Naive thymus-derived CD4-positive, alpha-beta T cell (primary cell): Measurements from ENCODE around the gene KCNK15. TPM values are rescaled to one million over a fixed set of nuclear protein-coding genes. Genes with fewer than 3 reads are reported as not detected.
A peak's percentile ranks its signal among the peaks of the same experiment; 100 is the strongest.

Experiments
- ATAC-seq: fragments of 150-1000 bp; cut with Tn5 transposase; 2 replicates; pipeline ENCODE4 v1.10.0; 2021; ENCODE audit warnings: mild to moderate bottlenecking, moderate library complexity
- CTCF ChIA-PET: fragments of 350-600 bp; sonication (Branson Sonifier 250); formaldehyde crosslinking; loops from one replicate; lab custom pipeline; 2021; ENCODE audit warnings: antibody characterized with exemption; lab: Charles Lee
- POLR2A ChIA-PET: fragments of 350-600 bp; sonication (Branson Sonifier 250); formaldehyde crosslinking; loops from one replicate; lab custom pipeline; 2021; ENCODE audit warnings: antibody characterized with exemption, inconsistent platforms; lab: Charles Lee
- DNase-seq, 9 donors: peaks; one replicate each; pipeline versions ENCODE4 v3.0.0 to v3.0.0-alpha.2; 2020 to 2022; ENCODE audit warnings: mixed read lengths in 1 of 9
- H3K27ac ChIP-seq: one replicate; pipeline ENCODE4 v1.7.0; 2013; ENCODE audit warnings: mild to moderate bottlenecking, low read depth, low read length, moderate library complexity
- H3K27me3 ChIP-seq, 2 donors: one replicate each; pipeline ENCODE4 v1.7.0; 2013; ENCODE audit warnings: low read length in 2 of 2, mild to moderate bottlenecking in 2 of 2, moderate library complexity in 2 of 2; ENCODE audit not compliant: control insufficient read depth in 2 of 2, insufficient read depth in 2 of 2
- H3K36me3 ChIP-seq, 3 experiments: 1 replicate in 2 of 3; 2 replicates in 1 of 3; pipeline ENCODE4 v1.7.0; 2013; ENCODE audit warnings: low read length in 3 of 3, mild to moderate bottlenecking in 3 of 3, moderate library complexity in 1 of 3; ENCODE audit not compliant: insufficient read depth in 3 of 3, control insufficient read depth in 2 of 3
- H3K4me1 ChIP-seq, 2 donors: one replicate each; pipeline ENCODE4 v1.7.0; 2013; ENCODE audit warnings: low read length in 2 of 2, mild to moderate bottlenecking in 2 of 2, moderate library complexity in 1 of 2; ENCODE audit not compliant: control insufficient read depth in 2 of 2, insufficient read depth in 2 of 2
- H3K4me3 ChIP-seq: 2 replicates; pipeline ENCODE4 v1.7.0; 2013; ENCODE audit warnings: mild to moderate bottlenecking, low read length
- H3K9me3 ChIP-seq, 3 experiments: 1 replicate in 2 of 3; 2 replicates in 1 of 3; pipeline ENCODE4 v1.7.0; 2013; ENCODE audit warnings: low read length in 3 of 3; ENCODE audit not compliant: control insufficient read depth in 2 of 3
- H3K27ac Mint-ChIP-seq, 9 donors: one replicate each; pipeline ENCODE4 v1.8.0; 2020 to 2022; ENCODE audit warnings: mixed read lengths in 9 of 9, mild to moderate bottlenecking in 8 of 9, moderate library complexity in 5 of 9, inconsistent platforms in 2 of 9
- H3K27me3 Mint-ChIP-seq, 5 donors: one replicate each; pipeline ENCODE4 v1.8.0; 2021 to 2022; ENCODE audit warnings: mixed read lengths in 5 of 5, mild to moderate bottlenecking in 1 of 5
- H3K36me3 Mint-ChIP-seq, 5 donors: one replicate each; pipeline ENCODE4 v1.8.0; 2020 to 2022; ENCODE audit warnings: mixed read lengths in 5 of 5, mild to moderate bottlenecking in 3 of 5, inconsistent platforms in 1 of 5
- H3K4me1 Mint-ChIP-seq, 7 donors: one replicate each; pipeline ENCODE4 v1.8.0; 2020 to 2022; ENCODE audit warnings: mixed read lengths in 7 of 7, mild to moderate bottlenecking in 3 of 7, inconsistent platforms in 1 of 7
- H3K4me3 Mint-ChIP-seq, 10 donors: one replicate each; pipeline ENCODE4 v1.8.0; 2020 to 2022; ENCODE audit warnings: mild to moderate bottlenecking in 10 of 10, mixed read lengths in 10 of 10, moderate library complexity in 6 of 10, inconsistent platforms in 2 of 10
- H3K9me3 Mint-ChIP-seq, 11 donors: one replicate each; pipeline ENCODE4 v1.8.0; 2020 to 2022; ENCODE audit warnings: mixed read lengths in 11 of 11, mild to moderate bottlenecking in 4 of 11, inconsistent platforms in 1 of 11, moderate library complexity in 1 of 11
- intact Hi-C, 2 donors: fragments of 100-400 bp; cut with micrococcal nuclease; formaldehyde crosslinking; loops; one replicate each; pipeline ENCODE4 v1.15.1; 2023
- polyA plus RNA-seq, 2 donors: library from polyadenylated mRNA; unstranded; fragments of 300-500 nt; fragmentation: Illumina TruSeq; gene quantifications; one replicate each; pipeline ENCODE4 v1.2.3, GENCODE V29; 2021
- total RNA-seq, 6 experiments: library from RNA in 5 of 6; stranded (reverse) in 5 of 6; gene quantifications; 1 replicate in 5 of 6; 2 replicates in 1 of 6; pipeline ENCODE4 v1.2.3 and lab custom pipeline; 2021 to 2026

KCNK15 gene
- total and polyA plus RNA-seq, 7 experiments from 2014 or later, result 0.19 TPM; not detected in 6

GRCh38 chr20:44701858-44702256, 43.8 kb upstream of the KCNK15 start:
- no peaks in the 10 kb centered on the region for H3K36me3 Mint-ChIP-seq
- Histone ChIP-seq H3K4me3 (no peak overlapping the region), H3K36me3 (no peaks in the 10 kb centered on the region), H3K27ac (no peak overlapping the region), H3K9me3 (no peaks in the 10 kb centered on the region), H3K27me3 (peaks cover 0 to 3% of the 10 kb centered on the region in 2 donors), H3K4me1 (no peaks in the 10 kb centered on the region)
- intact Hi-C loops, result no loop called here
- H3K4me1 Mint-ChIP-seq, result peaks cover 0 to 3% (median 0%) of the 10 kb centered on the region in 7 donors
- no peaks in the 10 kb centered on the region for H3K27me3 Mint-ChIP-seq
- DNase-seq (no peak), ATAC-seq (no peak)
- H3K9me3 Mint-ChIP-seq, result no peaks in the 10 kb centered on the region
- H3K4me3 Mint-ChIP-seq, result no peak overlapping the region
- POLR2A ChIA-PET, result no interaction called here
- H3K27ac Mint-ChIP-seq, result no peak overlapping the region
- CTCF ChIA-PET, result no interaction called here

DNA sequence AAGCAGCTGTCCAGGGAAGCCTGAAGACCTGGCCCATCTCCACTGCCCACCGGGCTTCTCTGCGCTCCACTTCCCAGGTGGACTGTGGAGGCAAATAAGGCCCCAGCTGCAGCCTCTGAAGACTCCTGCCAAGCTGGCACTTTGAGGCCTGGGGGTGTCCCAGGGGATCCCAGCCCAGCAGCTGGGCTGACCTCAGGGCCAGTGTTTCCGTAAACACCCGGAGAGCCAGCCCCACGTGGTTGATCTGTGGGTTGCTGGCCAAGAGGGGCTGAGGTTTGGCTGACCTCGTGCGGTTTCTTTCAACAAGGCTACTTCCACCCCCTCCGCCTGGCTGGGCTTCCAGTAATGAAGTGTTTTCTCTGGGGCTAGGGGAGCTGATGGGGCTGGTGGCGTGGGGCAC, 42.9 kb upstream of the KCNK15 start:
- Mint-ChIP-seq H3K27me3 (no peaks in the 10 kb centered on the region), H3K9me3 (no peaks in the 10 kb centered on the region), H3K36me3 (no peaks in the 10 kb centered on the region), H3K4me3 (no peak overlapping the region), H3K4me1 (peaks cover 0 to 3% (median 0%) of the 10 kb centered on the region in 7 donors), H3K27ac (no peak overlapping the region)
- intact Hi-C loops, result no loop called here
- Histone ChIP-seq H3K36me3 (no peaks in the 10 kb centered on the region), H3K27ac (no peak overlapping the region), H3K4me3 (no peak overlapping the region), H3K4me1 (no peaks in the 10 kb centered on the region), H3K9me3 (no peaks in the 10 kb centered on the region), H3K27me3 (peaks cover 0 to 3% of the 10 kb centered on the region in 2 donors)
- ATAC-seq (no peak), DNase-seq (no peak)
- ChIA-PET POLR2A (no interaction called here), CTCF (interaction anchor here (1.7 kb wide), 1 partner anchor 17 kb away, joined by 4 read pairs; no protein-coding TSS in a partner anchor)

DNA sequence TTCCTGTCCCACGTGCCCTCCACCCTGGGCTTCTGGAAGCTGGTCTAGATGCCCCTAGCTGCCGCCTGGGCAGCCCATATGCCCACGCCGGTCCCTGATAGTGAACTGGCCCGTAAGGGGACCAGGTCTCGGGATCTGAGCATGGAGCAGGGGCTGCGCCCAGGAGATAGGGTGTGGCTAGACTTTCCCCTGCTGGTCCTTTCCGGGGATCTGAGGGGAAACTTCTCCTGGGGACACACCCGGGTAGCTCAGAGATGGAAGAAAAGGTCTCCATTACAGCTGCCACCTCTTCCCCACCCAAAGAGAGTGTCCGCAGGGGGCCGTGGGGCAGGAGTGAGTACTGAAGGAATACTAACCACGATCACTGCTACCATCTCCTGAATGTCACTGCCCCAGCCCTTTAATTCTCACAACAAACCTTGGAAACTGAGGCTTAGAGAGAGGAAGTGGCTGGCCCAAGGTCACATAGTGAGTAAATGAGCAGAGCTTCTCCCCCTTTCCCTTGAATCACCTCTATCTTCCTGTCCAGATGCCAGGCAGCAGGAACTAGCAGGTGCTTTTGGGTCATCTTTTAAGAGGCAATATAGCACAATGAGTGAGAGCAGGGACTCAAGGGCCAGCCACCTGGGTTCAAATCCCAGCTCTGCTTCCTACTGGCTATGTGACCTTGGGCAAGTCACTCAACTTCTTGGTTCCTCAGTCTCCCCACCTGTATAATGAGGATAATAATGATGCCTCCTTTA, 42.3 kb upstream of the KCNK15 start:
- POLR2A ChIA-PET, result no interaction called here
- Mint-ChIP-seq H3K4me3 (no peak overlapping the region), H3K4me1 (peaks cover 0 to 3% (median 0%) of the 10 kb centered on the region in 7 donors), H3K9me3 (no peaks in the 10 kb centered on the region), H3K36me3 (no peaks in the 10 kb centered on the region), H3K27me3 (no peaks in the 10 kb centered on the region), H3K27ac (no peak overlapping the region)
- no peaks in the 10 kb centered on the region for H3K4me1 ChIP-seq
- CTCF ChIA-PET, result interaction anchor here (0.6 to 1.7 kb wide), 2 partner anchors 14 to 18 kb away, joined by 3 to 4 read pairs; no protein-coding TSS in a partner anchor
- intact Hi-C loops, result no loop called here
- ATAC-seq (no peak), DNase-seq (no peak)
- no peak overlapping the region for H3K4me3 ChIP-seq
- peaks cover 0 to 3% of the 10 kb centered on the region in 2 donors for H3K27me3 ChIP-seq
- H3K9me3 ChIP-seq, result no peaks in the 10 kb centered on the region
- no peaks in the 10 kb centered on the region for H3K36me3 ChIP-seq
- no peak overlapping the region for H3K27ac ChIP-seq

DNA sequence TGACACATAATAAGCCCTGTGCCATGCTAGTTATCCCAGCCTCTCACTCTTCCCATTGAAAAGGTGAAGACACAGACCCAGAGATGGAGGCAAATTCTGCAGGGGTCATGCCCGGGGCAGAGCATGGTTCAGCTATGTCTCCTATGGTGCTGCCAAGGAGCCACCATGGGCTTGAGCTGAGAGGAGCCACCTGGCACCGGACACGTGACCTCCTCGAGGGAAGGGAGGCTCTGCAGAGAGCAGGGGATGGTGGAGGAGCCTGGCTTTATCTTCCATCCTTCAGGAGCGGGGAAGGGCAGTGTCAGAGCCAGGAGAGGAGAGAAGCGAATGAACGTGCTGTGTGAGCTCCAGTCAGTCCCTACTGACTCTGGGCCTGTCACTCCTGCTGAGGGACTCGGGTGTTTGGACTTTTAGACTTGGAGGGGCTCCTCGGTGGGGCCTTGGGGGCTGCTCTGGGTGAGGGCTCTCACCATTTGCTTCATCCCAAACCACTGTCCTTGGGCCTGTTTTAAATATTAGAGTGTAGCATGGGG, 41.6 kb upstream of the KCNK15 start:
- CTCF ChIA-PET, result interaction anchor here (0.6 to 1.7 kb wide), 2 partner anchors 15 to 18 kb away, joined by 3 to 4 read pairs; no protein-coding TSS in a partner anchor
- Histone ChIP-seq H3K4me3 (no peak overlapping the region), H3K36me3 (no peaks in the 10 kb centered on the region), H3K9me3 (no peaks in the 10 kb centered on the region), H3K27me3 (peaks cover 0 to 3% of the 10 kb centered on the region in 2 donors), H3K27ac (no peak overlapping the region), H3K4me1 (no peaks in the 10 kb centered on the region)
- Mint-ChIP-seq H3K27ac (no peak overlapping the region), H3K4me1 (peaks cover 0 to 3% (median 0%) of the 10 kb centered on the region in 7 donors), H3K4me3 (no peak overlapping the region), H3K27me3 (no peaks in the 10 kb centered on the region), H3K36me3 (no peaks in the 10 kb centered on the region), H3K9me3 (no peaks in the 10 kb centered on the region)
- POLR2A ChIA-PET, result no interaction called here
- DNase-seq, result no peak
- ATAC-seq, result no peak
- intact Hi-C loops, result no loop called here

DNA sequence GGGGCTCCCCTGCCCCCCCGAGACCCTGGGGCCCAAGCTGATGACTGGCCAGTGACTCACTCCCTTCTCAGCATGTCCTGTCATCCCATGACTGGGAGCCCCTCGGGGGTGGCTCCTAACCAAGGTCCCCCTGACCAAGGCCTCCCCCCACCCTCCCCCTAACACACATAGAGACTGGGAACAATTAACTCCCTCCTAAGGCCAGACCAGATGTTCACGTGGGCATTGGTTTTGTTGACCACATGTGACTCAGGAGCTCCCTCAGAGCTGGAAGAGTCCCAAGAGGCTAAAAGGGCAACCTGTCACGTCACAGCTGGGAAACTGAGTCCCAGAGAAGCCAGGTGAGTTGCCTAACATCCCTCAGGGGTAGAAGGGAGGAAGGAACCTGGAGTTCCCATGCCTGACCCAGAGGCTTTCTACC, 41.1 kb upstream of the KCNK15 start:
- Mint-ChIP-seq H3K4me3 (no peak overlapping the region), H3K4me1 (peaks cover 0 to 3% (median 0%) of the 10 kb centered on the region in 7 donors), H3K27me3 (no peaks in the 10 kb centered on the region), H3K9me3 (no peaks in the 10 kb centered on the region), H3K27ac (no peak overlapping the region), H3K36me3 (no peaks in the 10 kb centered on the region)
- POLR2A ChIA-PET, result no interaction called here
- no peak for ATAC-seq
- no peak overlapping the region for H3K27ac ChIP-seq
- no peak overlapping the region for H3K4me3 ChIP-seq
- DNase-seq, result no peak
- H3K36me3 ChIP-seq, result no peaks in the 10 kb centered on the region
- intact Hi-C loops, result no loop called here
- H3K27me3 ChIP-seq, result peaks cover 0 to 3% of the 10 kb centered on the region in 2 donors
- H3K9me3 ChIP-seq, result no peaks in the 10 kb centered on the region
- no peaks in the 10 kb centered on the region for H3K4me1 ChIP-seq
- CTCF ChIA-PET, result interaction anchor here (0.6 kb wide), 1 partner anchor 321 kb away, joined by 4 read pairs; no protein-coding TSS in a partner anchor

DNA sequence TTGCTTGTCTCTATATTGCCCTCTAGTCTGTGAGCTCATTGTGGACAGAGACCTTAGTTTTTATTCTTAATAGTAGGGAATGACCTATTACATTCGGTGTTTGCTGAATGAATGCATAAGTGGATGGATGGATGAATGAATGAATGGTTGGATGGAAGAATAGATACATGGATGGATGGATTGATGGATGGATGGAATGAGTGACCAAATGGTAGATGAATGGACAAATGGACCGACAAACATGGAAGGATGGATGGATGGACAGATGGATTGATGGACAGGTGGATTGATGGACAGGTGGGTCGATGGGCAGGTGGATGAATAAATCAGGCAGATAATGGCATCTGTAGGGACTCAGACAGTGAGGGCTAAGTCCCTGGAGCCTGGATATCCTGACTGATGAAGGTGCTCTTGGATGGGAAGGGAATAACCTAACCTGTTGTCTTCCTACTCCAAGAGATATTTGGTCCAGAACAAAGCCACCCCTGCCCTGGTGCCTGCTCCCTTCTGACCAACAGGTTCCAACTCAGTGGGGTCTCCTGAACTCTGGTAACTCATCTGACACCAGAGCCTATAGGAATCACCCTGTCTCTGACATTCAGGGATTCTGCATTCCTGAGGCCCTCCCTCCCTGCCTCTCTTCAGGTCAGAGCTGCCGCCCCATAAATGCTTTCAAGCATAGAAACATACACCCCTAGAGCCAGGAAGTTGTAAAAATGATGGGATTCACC, 40.1 kb upstream of the KCNK15 start:
- ChIA-PET POLR2A (no interaction called here), CTCF (no interaction called here)
- no peaks in the 10 kb centered on the region for H3K36me3 Mint-ChIP-seq
- peak overlapping the region in 1 of 9 donors; percentile 28 for H3K27ac Mint-ChIP-seq
- H3K4me1 ChIP-seq, result no peaks in the 10 kb centered on the region
- no peak overlapping the region for H3K4me3 ChIP-seq
- no peaks in the 10 kb centered on the region for H3K27me3 Mint-ChIP-seq
- H3K36me3 ChIP-seq, result no peaks in the 10 kb centered on the region
- peaks cover 0 to 3% of the 10 kb centered on the region in 2 donors for H3K27me3 ChIP-seq
- no peak for DNase-seq
- intact Hi-C loops, result no loop called here
- no peak for ATAC-seq
- peaks cover 0 to 3% (median 0%) of the 10 kb centered on the region in 7 donors for H3K4me1 Mint-ChIP-seq
- no peak overlapping the region for H3K27ac ChIP-seq
- H3K9me3 Mint-ChIP-seq, result no peaks in the 10 kb centered on the region
- H3K9me3 ChIP-seq, result no peaks in the 10 kb centered on the region
- H3K4me3 Mint-ChIP-seq, result no peak overlapping the region
